PC-3 (cell line): Measurements from ENCODE around the gene UBAP1L. TPM values are rescaled to one million over a fixed set of nuclear protein-coding genes. Genes with fewer than 3 reads are reported as not detected.
A peak's percentile ranks its signal among the peaks of the same experiment; 100 is the strongest.

Experiments
- ATAC-seq: fragments of 200-7000 bp; cut with Tn5 transposase; 2 replicates; pipeline ENCODE4 v1.9.1; 2020; ENCODE audit warnings: mild to moderate bottlenecking, moderate library complexity
- Bru-seq: library from RNA; stranded (reverse); fragments of 400-500 nt; gene quantifications from one replicate; lab custom pipeline; 2021; lab: Mats Ljungman, UMichigan
- BruChase-seq, 2 experiments: library from RNA; stranded (reverse); fragments of 400-500 nt; gene quantifications; one replicate each; lab custom pipeline; 2021; lab: Mats Ljungman, UMichigan
- BruUV-seq: library from RNA; stranded (reverse); fragments of 400-500 nt; replicated peaks from 2 replicates; lab custom pipeline; 2021; lab: Mats Ljungman, UMichigan
- CTCF ChIA-PET: fragments of 300-600 bp; sonication (Branson Sonifier 250); formaldehyde crosslinking; loops from one replicate; lab custom pipeline; 2022; ENCODE audit warnings: antibody characterized with exemption; lab: Charles Lee
- POLR2A ChIA-PET: fragments of 300-600 bp; sonication (Branson Sonifier 250); formaldehyde crosslinking; loops from one replicate; lab custom pipeline; 2022; ENCODE audit warnings: antibody characterized with exemption; ENCODE audit not compliant: unreplicated experiment; lab: Charles Lee
- DNase-seq: peaks from one replicate; pipeline ENCODE4 v3.0.0-alpha.2; 2015
- H2AFZ ChIP-seq: fragments of 300-600 bp; sonication (generic); 2 replicates; pipeline ENCODE4 v1.6.0; 2016; ENCODE audit warnings: antibody characterized with exemption, low read length
- H3F3A ChIP-seq: fragments of 300-600 bp; sonication (generic); one replicate; pipeline ENCODE4 v1.6.0; 2017; ENCODE audit warnings: antibody characterized with exemption, low read length, control low read depth, mild to moderate bottlenecking; ENCODE audit not compliant: unreplicated experiment
- H3K27ac ChIP-seq: fragments of 300-600 bp; sonication (generic); 2 replicates; pipeline ENCODE4 v1.5.1; 2016; ENCODE audit warnings: mild to moderate bottlenecking, low read length
- H3K27me3 ChIP-seq: fragments of 300-600 bp; sonication (generic); 2 replicates; pipeline ENCODE4 v1.6.1; 2016; ENCODE audit warnings: low read length, mixed read lengths
- H3K36me3 ChIP-seq: fragments of 300-600 bp; sonication (generic); 2 replicates; pipeline ENCODE4 v1.6.1; 2016; ENCODE audit warnings: low read depth, mixed run types, low read length, mixed read lengths
- H3K4me1 ChIP-seq: fragments of 300-600 bp; sonication (generic); 2 replicates; pipeline ENCODE4 v1.5.1; 2016; ENCODE audit warnings: low read length; ENCODE audit not compliant: insufficient read depth
- H3K4me2 ChIP-seq: fragments of 300-600 bp; sonication (generic); 2 replicates; pipeline ENCODE4 v1.6.0; 2016; ENCODE audit warnings: low read length
- H3K4me3 ChIP-seq: fragments of 300-600 bp; sonication (generic); 2 replicates; pipeline ENCODE4 v1.5.1; 2016; ENCODE audit warnings: mild to moderate bottlenecking, low read length, mixed read lengths
- H3K79me2 ChIP-seq: fragments of 300-600 bp; sonication (generic); 2 replicates; pipeline ENCODE4 v1.6.1; 2017; ENCODE audit warnings: low read length, mixed read lengths
- H3K9ac ChIP-seq: fragments of 300-600 bp; sonication (generic); 2 replicates; pipeline ENCODE4 v1.6.0; 2016; ENCODE audit warnings: mild to moderate bottlenecking, low read length
- H3K9me2 ChIP-seq: fragments of 300-600 bp; sonication (generic); replicated peaks from 2 replicates; pipeline ENCODE4 v1.6.1; 2016; ENCODE audit warnings: mixed run types, low read length, mixed read lengths
- H3K9me3 ChIP-seq: fragments of 300-600 bp; sonication (generic); 2 replicates; pipeline ENCODE4 v1.6.1; 2016; ENCODE audit warnings: low read length, mixed read lengths
- H4K20me1 ChIP-seq: fragments of 300-600 bp; sonication (generic); 2 replicates; pipeline ENCODE4 v1.6.1; 2016; ENCODE audit warnings: low read length, mixed read lengths
- CTCF ChIP-seq: fragments of 300-600 bp; sonication (generic); conservative IDR thresholded peaks from 2 replicates; pipeline ENCODE4 v1.5.1; 2017; ENCODE audit warnings: antibody characterized with exemption, low read depth, mild to moderate bottlenecking, low read length
- EZH2 ChIP-seq: fragments of 300-600 bp; sonication (generic); IDR thresholded peaks from one replicate; pipeline ENCODE4 v1.6.1; 2017; ENCODE audit warnings: antibody characterized with exemption, mild to moderate bottlenecking, low read length; ENCODE audit not compliant: unreplicated experiment
- EZH2phosphoT487 ChIP-seq: fragments of 300-600 bp; sonication (generic); IDR thresholded peaks from 2 replicates; pipeline ENCODE4 v1.6.1; 2018; ENCODE audit warnings: mild to moderate bottlenecking, antibody characterized with exemption, low read length, borderline replicate concordance
- intact Hi-C: fragments of 100-400 bp; cut with micrococcal nuclease; formaldehyde crosslinking; loops from 2 replicates; pipeline ENCODE4 v1.9.0; 2023
- long read RNA-seq: library from polyadenylated mRNA; unstranded; transcript quantifications from one replicate; pipeline ENCODE4 v2.0.0, GENCODE V29; 2021; ENCODE audit not compliant: unreplicated experiment
- total RNA-seq: library from RNA; depleted of rRNA; stranded (reverse); fragments of >200 nt; gene quantifications from 2 replicates; pipeline ENCODE4 v1.2.3, GENCODE V29; 2014; rRNA removed

UBAP1L gene
- total RNA-seq = 1.4 and 3.4 TPM in 2 replicates
- percentile 52 among the genes with signal in this experiment for Bru-seq, nascent RNA
- BruChase-seq, experiment 1, labeled RNA remaining after a 6-hour chase = percentile 80 among the genes with signal in this experiment
- BruChase-seq, experiment 2, labeled RNA remaining after a 2-hour chase = percentile 82 among the genes with signal in this experiment
- long read RNA-seq, full-length matches to known transcripts = 1 of 4 reads
- long read RNA-seq, partial matches to known transcripts = 0 of 4 reads
- long read RNA-seq, other reads (novel, unspliced or antisense) = 3 of 4 reads

GRCh38 chr15:65115086-65115485, at the start of gene UBAP1L:
Gene UBAP1L, minus strand, starts transcription at chr15:65115200. Its CDS starts 8,985 bp downstream, at chr15:65106215.
- Histone ChIP-seq H3K79me2 (no peaks in the 10 kb centered on the region), H4K20me1 (no peaks in the 10 kb centered on the region), H3K4me3 (no peak within 1 kb of the TSS), H2AFZ (no peak within 1 kb of the TSS), H3K4me1 (no peaks in the 10 kb centered on the region), H3K4me2 (no peak within 1 kb of the TSS), H3K36me3 (peaks cover 14% of the 10 kb centered on the region), H3K9ac (no peak within 1 kb of the TSS), H3K9me2 (no peaks in the 10 kb centered on the region), H3F3A (no peaks in the 10 kb centered on the region), H3K27me3 (no peaks in the 10 kb centered on the region), H3K27ac (no peak within 1 kb of the TSS), H3K9me3 (no peaks in the 10 kb centered on the region)
- ChIA-PET POLR2A (no interaction called here), CTCF (no interaction called here)
- no peak for ATAC-seq
- TF ChIP-seq CTCF = no peak
- no peak for TF ChIP-seq EZH2phosphoT487
- no peak for TF ChIP-seq EZH2
- intact Hi-C loops = no loop called here
- no TSS peak for BruUV-seq
- DNase-seq = no peak

- Histone ChIP-seq H3K27ac (no peak overlapping the region), H3K4me3 (no peak overlapping the region), H3K9ac (no peak overlapping the region), H3K9me3 (no peaks in the 10 kb centered on the region), H3K4me2 (no peak overlapping the region), H3F3A (no peaks in the 10 kb centered on the region), H3K9me2 (no peaks in the 10 kb centered on the region), H3K36me3 (peaks cover 4% of the 10 kb centered on the region; the same call in 1 of the 2 replicates), H4K20me1 (no peaks in the 10 kb centered on the region), H3K27me3 (no peaks in the 10 kb centered on the region), H3K79me2 (no peaks in the 10 kb centered on the region), H2AFZ (no peak overlapping the region), H3K4me1 (no peaks in the 10 kb centered on the region)
- ATAC-seq (peak; percentile 29; the same call in 1 of the 2 replicates), DNase-seq (no peak)
- TF ChIP-seq EZH2 = no peak
- no peak for TF ChIP-seq EZH2phosphoT487
- no peak for TF ChIP-seq CTCF
- intact Hi-C loops = no loop called here
- ChIA-PET POLR2A (no interaction called here), CTCF (no interaction called here)
- BruUV-seq = no TSS peak
Measured at GRCh38 chr15:65164139-65164538, 49.1 kb upstream of the UBAP1L start.

- intact Hi-C loops = no loop called here
- Histone ChIP-seq H3K36me3 (peaks cover 4% of the 10 kb centered on the region; the same call in 1 of the 2 replicates), H4K20me1 (no peaks in the 10 kb centered on the region), H3K4me1 (no peaks in the 10 kb centered on the region), H3K9ac (no peak overlapping the region), H3K4me3 (no peak overlapping the region), H3K9me3 (no peaks in the 10 kb centered on the region), H3K79me2 (no peaks in the 10 kb centered on the region), H3F3A (no peaks in the 10 kb centered on the region), H3K4me2 (no peak overlapping the region), H3K27ac (no peak overlapping the region), H3K9me2 (no peaks in the 10 kb centered on the region), H2AFZ (no peak overlapping the region), H3K27me3 (no peaks in the 10 kb centered on the region)
- TF ChIP-seq EZH2phosphoT487 (no peak), CTCF (no peak), EZH2 (no peak)
- no TSS peak for BruUV-seq
- POLR2A ChIA-PET = no interaction called here
- CTCF ChIA-PET = no interaction called here
- ATAC-seq (no peak), DNase-seq (no peak)
Measured at GRCh38 chr15:65163041-65163440, 48.0 kb upstream of the UBAP1L start.
